ENCODE data around the gene FNDC3B.

FNDC3B gene

DNA sequence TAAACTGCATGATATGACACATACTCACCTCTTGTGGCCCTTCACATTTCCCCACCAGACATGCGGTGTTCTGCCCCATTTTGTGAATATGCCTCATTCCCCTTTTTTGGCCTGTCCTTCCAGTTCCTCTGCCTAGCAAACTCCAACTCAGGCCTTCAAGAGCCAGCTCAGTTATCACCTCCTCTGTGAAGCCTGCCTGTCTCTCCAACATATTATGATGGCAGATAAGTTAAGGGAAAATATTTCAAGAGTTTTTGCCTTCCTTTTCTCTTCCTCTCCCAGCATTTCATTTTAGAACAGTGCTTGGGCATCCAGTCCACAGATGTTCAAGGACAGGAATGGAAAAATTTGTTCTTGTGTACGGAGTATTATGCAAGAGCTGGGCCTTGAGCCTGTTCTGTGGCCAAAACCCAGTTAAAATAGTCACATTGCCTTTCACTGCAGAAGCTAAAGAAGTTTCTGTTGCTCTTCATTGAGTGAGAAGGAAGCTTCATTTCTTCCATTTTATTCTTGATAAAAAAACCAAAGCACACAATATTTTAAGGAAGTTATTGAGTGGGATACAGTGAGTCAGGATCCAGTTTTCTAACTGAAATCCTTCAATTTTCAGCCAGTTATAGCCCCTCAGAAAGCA lies 216.8 kb downstream of the FNDC3B start:
- Histone ChIP-seq H3K27ac (replicated peaks; ENCODE audit: low read length) (no peak overlapping the region), H3K4me1 (ENCODE audit: control insufficient read depth in 2 of 2, insufficient read depth in 1 of 2, low read depth in 1 of 2, low read length in 2 of 2) (peaks cover 9 to 18% of the 10 kb centered on the region in 2 donors), H3K27me3 (ENCODE audit: control insufficient read depth in 3 of 3, insufficient read depth in 3 of 3, low read depth in 1 of 3, low read length in 3 of 3) (no peaks in the 10 kb centered on the region), H3K4me3 (ENCODE audit: low read length in 2 of 2) (no peak overlapping the region), H2BK5ac (ENCODE audit: low read length) (no peak overlapping the region), H3K4ac (ENCODE audit: low read length) (no peak overlapping the region), H4K91ac (ENCODE audit: low read depth, low read length, poor library complexity) (no peak overlapping the region), H3K18ac (ENCODE audit: low read length) (no peak overlapping the region), H3K4me2 (ENCODE audit: insufficient read depth, low read length, poor library complexity, severe bottlenecking) (no peak overlapping the region), H2BK15ac (ENCODE audit: low read length) (no peak overlapping the region), H2AFZ (ENCODE audit: low read length) (no peak overlapping the region), H3K14ac (ENCODE audit: low read length) (no peak overlapping the region), H2BK120ac (ENCODE audit: low read depth, low read length) (no peak overlapping the region), H3K23ac (ENCODE audit: low read depth, low read length, poor library complexity) (no peak overlapping the region), H2BK12ac (ENCODE audit: low read length) (no peak overlapping the region), H3K36me3 (replicated peaks in 1 of 2; ENCODE audit: control insufficient read depth in 2 of 2, insufficient read depth in 2 of 2, low read length in 2 of 2) (peaks cover 1 to 74% of the 10 kb centered on the region in 2 donors), H3K9me3 (replicated peaks in 1 of 2; ENCODE audit: control insufficient read depth in 2 of 2, insufficient read depth in 1 of 2, low read depth in 1 of 2, low read length in 2 of 2) (no peaks in the 10 kb centered on the region), H3K9ac (ENCODE audit: low read depth, low read length, poor library complexity) (no peak overlapping the region), H2AK5ac (ENCODE audit: low read depth, low read length) (no peak overlapping the region), H3K79me1 (ENCODE audit: low read depth, low read length) (no peaks in the 10 kb centered on the region), H4K8ac (ENCODE audit: low read depth, low read length) (no peak overlapping the region)
- WGBS, 2 donors (ENCODE audit: extremely low coverage in 2 of 2, insufficient read length in 2 of 2, insufficient replicate concordance in 1 of 2), result no CpG with 5 or more reads among the region's 2 CpGs
- no peak for DNase-seq (ENCODE audit: low spot score)

DNA sequence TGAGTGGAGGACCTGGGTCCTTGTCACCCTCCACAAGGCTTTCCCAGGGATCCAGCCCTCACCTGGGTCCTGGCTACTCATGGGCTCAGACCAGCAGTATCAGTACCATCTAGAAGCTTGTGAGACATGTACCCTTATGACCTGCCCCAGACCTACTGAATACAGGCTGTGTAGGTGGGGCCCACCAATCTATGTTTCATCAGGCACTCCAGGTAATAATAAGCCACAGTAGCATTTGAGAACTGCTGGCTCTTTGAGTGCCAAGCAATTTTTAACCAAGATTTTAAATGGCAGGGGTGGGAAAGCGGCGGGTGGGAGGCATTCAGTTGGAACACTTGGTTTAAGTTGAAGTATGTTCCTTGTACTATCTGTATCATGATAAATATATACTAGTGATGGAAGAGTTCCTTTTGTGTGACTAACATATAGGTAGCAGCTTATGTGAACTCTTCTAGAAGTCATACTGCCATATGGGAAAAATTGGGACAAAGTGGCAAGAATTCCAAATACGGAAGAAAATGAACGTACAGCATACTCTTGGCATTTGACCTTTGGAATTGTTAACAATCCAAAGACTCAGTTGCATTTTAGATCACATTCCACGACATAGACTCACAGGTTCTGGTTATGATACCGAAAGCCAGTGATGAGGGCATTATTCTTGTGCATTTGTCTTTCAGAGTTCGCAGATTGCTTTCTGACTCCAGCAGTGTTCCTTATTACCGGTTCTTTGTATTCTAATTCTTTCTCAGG lies 218.4 kb downstream of the FNDC3B start:
- H3K4me1 ChIP-seq (ENCODE audit: control insufficient read depth in 2 of 2, insufficient read depth in 1 of 2, low read depth in 1 of 2, low read length in 2 of 2), result peaks cover 9 to 18% of the 10 kb centered on the region in 2 donors
- H3K27me3 ChIP-seq (ENCODE audit: control insufficient read depth in 3 of 3, insufficient read depth in 3 of 3, low read depth in 1 of 3, low read length in 3 of 3), result no peaks in the 10 kb centered on the region
- H2BK120ac ChIP-seq (ENCODE audit: low read depth, low read length), result no peak overlapping the region
- H2BK5ac ChIP-seq (ENCODE audit: low read length), result no peak overlapping the region
- no peak overlapping the region for H3K23ac ChIP-seq (ENCODE audit: low read depth, low read length, poor library complexity)
- no peak overlapping the region for H3K9ac ChIP-seq (ENCODE audit: low read depth, low read length, poor library complexity)
- H3K4me2 ChIP-seq (ENCODE audit: insufficient read depth, low read length, poor library complexity, severe bottlenecking), result no peak overlapping the region
- no peak overlapping the region for H2BK12ac ChIP-seq (ENCODE audit: low read length)
- no peak overlapping the region for H4K91ac ChIP-seq (ENCODE audit: low read depth, low read length, poor library complexity)
- no peak overlapping the region for H2AK5ac ChIP-seq (ENCODE audit: low read depth, low read length)
- no peak overlapping the region for H4K8ac ChIP-seq (ENCODE audit: low read depth, low read length)
- no peak overlapping the region for H3K4me3 ChIP-seq (ENCODE audit: low read length in 2 of 2)
- no peak for DNase-seq (ENCODE audit: low spot score)
- no CpG with 5 or more reads among the region's 8 CpGs for WGBS, 2 donors (ENCODE audit: extremely low coverage in 2 of 2, insufficient read length in 2 of 2, insufficient replicate concordance in 1 of 2)
- H2BK15ac ChIP-seq (ENCODE audit: low read length), result no peak overlapping the region
- H3K18ac ChIP-seq (ENCODE audit: low read length), result no peak overlapping the region
- no peaks in the 10 kb centered on the region for H3K9me3 ChIP-seq (replicated peaks in 1 of 2; ENCODE audit: control insufficient read depth in 2 of 2, insufficient read depth in 1 of 2, low read depth in 1 of 2, low read length in 2 of 2)
- no peaks in the 10 kb centered on the region for H3K79me1 ChIP-seq (ENCODE audit: low read depth, low read length)
- H3K36me3 ChIP-seq (replicated peaks in 1 of 2; ENCODE audit: control insufficient read depth in 2 of 2, insufficient read depth in 2 of 2, low read length in 2 of 2), result peaks cover 0 to 75% of the 10 kb centered on the region in 2 donors
- no peak overlapping the region for H2AFZ ChIP-seq (ENCODE audit: low read length)
- H3K4ac ChIP-seq (ENCODE audit: low read length), result no peak overlapping the region
- no peak overlapping the region for H3K14ac ChIP-seq (ENCODE audit: low read length)
- no peak overlapping the region for H3K27ac ChIP-seq (replicated peaks; ENCODE audit: low read length)

DNA sequence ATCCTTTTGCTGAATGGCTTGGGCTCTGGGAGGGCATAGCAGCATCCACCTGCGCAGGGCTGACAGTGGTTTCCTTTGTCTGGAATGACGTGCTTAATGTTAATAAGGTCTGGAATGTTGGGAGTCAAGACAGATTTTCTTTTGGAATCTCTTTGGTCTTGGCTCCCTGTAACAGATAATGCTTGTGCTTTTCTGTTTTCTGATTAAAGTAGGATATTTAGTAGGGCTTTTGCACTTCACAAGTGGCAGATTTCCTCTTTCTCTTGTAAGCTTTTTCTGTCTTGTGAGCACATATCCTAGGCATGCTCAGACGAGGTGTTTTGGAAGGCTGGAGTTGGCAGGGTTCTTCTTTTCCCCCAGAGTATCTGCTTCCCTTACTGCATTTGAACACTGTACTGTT lies 219.2 kb downstream of the FNDC3B start:
- Histone ChIP-seq H2BK120ac (ENCODE audit: low read depth, low read length) (no peak overlapping the region), H3K14ac (ENCODE audit: low read length) (no peak overlapping the region), H3K27me3 (ENCODE audit: control insufficient read depth in 3 of 3, insufficient read depth in 3 of 3, low read depth in 1 of 3, low read length in 3 of 3) (no peaks in the 10 kb centered on the region), H3K27ac (replicated peaks; ENCODE audit: low read length) (peak overlapping the region; percentile 35), H2AFZ (ENCODE audit: low read length) (no peak overlapping the region), H3K9me3 (replicated peaks in 1 of 2; ENCODE audit: control insufficient read depth in 2 of 2, insufficient read depth in 1 of 2, low read depth in 1 of 2, low read length in 2 of 2) (no peaks in the 10 kb centered on the region), H3K4ac (ENCODE audit: low read length) (no peak overlapping the region), H3K36me3 (replicated peaks in 1 of 2; ENCODE audit: control insufficient read depth in 2 of 2, insufficient read depth in 2 of 2, low read length in 2 of 2) (peaks cover 0 to 74% of the 10 kb centered on the region in 2 donors), H3K4me1 (ENCODE audit: control insufficient read depth in 2 of 2, insufficient read depth in 1 of 2, low read depth in 1 of 2, low read length in 2 of 2) (peaks cover 9 to 18% of the 10 kb centered on the region in 2 donors), H3K9ac (ENCODE audit: low read depth, low read length, poor library complexity) (no peak overlapping the region), H3K79me1 (ENCODE audit: low read depth, low read length) (no peaks in the 10 kb centered on the region), H4K8ac (ENCODE audit: low read depth, low read length) (no peak overlapping the region), H2BK5ac (ENCODE audit: low read length) (no peak overlapping the region), H2BK15ac (ENCODE audit: low read length) (no peak overlapping the region), H4K91ac (ENCODE audit: low read depth, low read length, poor library complexity) (no peak overlapping the region), H2AK5ac (ENCODE audit: low read depth, low read length) (no peak overlapping the region), H3K4me2 (ENCODE audit: insufficient read depth, low read length, poor library complexity, severe bottlenecking) (no peak overlapping the region), H2BK12ac (ENCODE audit: low read length) (no peak overlapping the region), H3K23ac (ENCODE audit: low read depth, low read length, poor library complexity) (no peak overlapping the region), H3K4me3 (ENCODE audit: low read length in 2 of 2) (no peak overlapping the region), H3K18ac (ENCODE audit: low read length) (no peak overlapping the region)
- no CpG with 5 or more reads among the region's 3 CpGs for WGBS, 2 donors (ENCODE audit: extremely low coverage in 2 of 2, insufficient read length in 2 of 2, insufficient replicate concordance in 1 of 2)
- no peak for DNase-seq (ENCODE audit: low spot score)

DNA sequence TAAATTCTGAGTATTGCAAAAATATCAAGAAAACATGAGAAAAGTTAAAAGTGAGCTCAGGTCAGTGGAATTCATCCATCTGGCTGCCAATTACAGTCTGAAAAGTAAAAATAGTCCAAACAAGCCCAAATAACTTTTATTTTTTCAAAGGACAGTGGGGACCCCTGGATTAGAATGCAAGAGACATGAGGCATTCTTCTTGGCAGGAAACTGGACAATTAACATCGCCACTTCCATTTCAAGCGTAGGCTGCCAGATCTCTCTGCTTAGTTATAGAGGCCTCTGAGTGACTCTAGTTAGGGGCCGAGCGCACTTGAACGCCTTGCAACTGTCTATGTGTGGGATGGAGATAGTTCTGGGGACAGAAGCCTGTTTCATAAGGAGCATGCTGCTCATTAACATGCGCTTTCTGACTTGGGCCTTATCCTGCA lies 219.7 kb downstream of the FNDC3B start:
- WGBS, 2 donors (ENCODE audit: extremely low coverage in 2 of 2, insufficient read length in 2 of 2, insufficient replicate concordance in 1 of 2), result no CpG with 5 or more reads among the region's 6 CpGs
- H3K14ac ChIP-seq (ENCODE audit: low read length), result no peak overlapping the region
- no peak overlapping the region for H3K4me3 ChIP-seq (ENCODE audit: low read length in 2 of 2)
- no peaks in the 10 kb centered on the region for H3K79me1 ChIP-seq (ENCODE audit: low read depth, low read length)
- no peak overlapping the region for H3K9ac ChIP-seq (ENCODE audit: low read depth, low read length, poor library complexity)
- peaks cover 0 to 75% of the 10 kb centered on the region in 2 donors for H3K36me3 ChIP-seq (replicated peaks in 1 of 2; ENCODE audit: control insufficient read depth in 2 of 2, insufficient read depth in 2 of 2, low read length in 2 of 2)
- no peaks in the 10 kb centered on the region for H3K27me3 ChIP-seq (ENCODE audit: control insufficient read depth in 3 of 3, insufficient read depth in 3 of 3, low read depth in 1 of 3, low read length in 3 of 3)
- no peak overlapping the region for H4K91ac ChIP-seq (ENCODE audit: low read depth, low read length, poor library complexity)
- H2BK5ac ChIP-seq (ENCODE audit: low read length), result no peak overlapping the region
- DNase-seq (ENCODE audit: low spot score), result no peak
- H3K9me3 ChIP-seq (replicated peaks in 1 of 2; ENCODE audit: control insufficient read depth in 2 of 2, insufficient read depth in 1 of 2, low read depth in 1 of 2, low read length in 2 of 2), result no peaks in the 10 kb centered on the region
- no peak overlapping the region for H3K4ac ChIP-seq (ENCODE audit: low read length)
- no peak overlapping the region for H2BK120ac ChIP-seq (ENCODE audit: low read depth, low read length)
- H2BK12ac ChIP-seq (ENCODE audit: low read length), result no peak overlapping the region
- no peak overlapping the region for H2AK5ac ChIP-seq (ENCODE audit: low read depth, low read length)
- no peak overlapping the region for H3K23ac ChIP-seq (ENCODE audit: low read depth, low read length, poor library complexity)
- no peak overlapping the region for H3K4me2 ChIP-seq (ENCODE audit: insufficient read depth, low read length, poor library complexity, severe bottlenecking)
- peaks cover 9 to 18% of the 10 kb centered on the region in 2 donors for H3K4me1 ChIP-seq (ENCODE audit: control insufficient read depth in 2 of 2, insufficient read depth in 1 of 2, low read depth in 1 of 2, low read length in 2 of 2)
- H3K27ac ChIP-seq (replicated peaks; ENCODE audit: low read length), result no peak overlapping the region
- no peak overlapping the region for H4K8ac ChIP-seq (ENCODE audit: low read depth, low read length)
- no peak overlapping the region for H3K18ac ChIP-seq (ENCODE audit: low read length)
- H2BK15ac ChIP-seq (ENCODE audit: low read length), result no peak overlapping the region
- H2AFZ ChIP-seq (ENCODE audit: low read length), result no peak overlapping the region
